H4 (cell line): ENCODE data around the gene CDH4. TPM values are rescaled to one million over a fixed set of nuclear protein-coding genes. Genes with fewer than 3 reads are reported as not detected.

Experiments used
- DNase-seq: peaks from one replicate; pipeline ENCODE4 v3.0.0-alpha.2; 2015; ENCODE audit warnings: low spot score
- total RNA-seq: library from RNA; depleted of rRNA; stranded (reverse); fragments of >200 nt; shearing (Covaris generic); gene quantifications from 2 replicates; pipeline ENCODE4 v1.2.3, GENCODE V29; 2014

The CDH4 gene
- total RNA-seq, 1 experiment from 2014 or later = 0.14 TPM

DNA sequence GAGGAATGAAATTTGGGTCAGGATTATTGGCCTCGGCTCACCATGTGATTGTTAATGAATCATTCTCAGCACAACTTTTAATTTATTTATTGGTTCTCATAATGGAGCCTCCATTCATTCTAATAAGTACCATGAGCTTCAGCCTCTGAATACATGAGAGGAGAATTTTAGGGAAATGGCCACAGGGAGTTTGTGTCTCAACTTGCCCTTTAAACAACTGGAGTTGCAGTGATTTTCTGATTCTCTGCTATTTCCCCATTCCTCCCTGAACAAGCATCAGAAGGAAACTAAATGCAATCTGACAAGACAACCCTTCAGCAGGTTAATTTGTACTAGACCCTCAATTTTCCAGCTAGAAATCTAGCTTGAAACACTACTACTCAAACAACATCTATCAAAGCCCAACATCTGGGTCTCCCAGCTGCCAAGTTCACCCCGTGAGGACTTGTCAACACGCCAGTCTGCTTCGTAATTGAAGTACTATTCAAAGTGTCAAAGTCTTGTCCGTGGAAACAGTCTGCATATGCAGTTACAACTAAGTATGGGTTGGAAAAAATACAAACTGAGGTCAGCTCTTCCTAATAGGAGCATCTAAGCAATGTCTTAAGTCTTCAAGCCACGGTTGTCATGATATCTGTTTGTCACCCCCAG, 235.4 kb downstream of the CDH4 start:
- DNase-seq = no peak

DNA sequence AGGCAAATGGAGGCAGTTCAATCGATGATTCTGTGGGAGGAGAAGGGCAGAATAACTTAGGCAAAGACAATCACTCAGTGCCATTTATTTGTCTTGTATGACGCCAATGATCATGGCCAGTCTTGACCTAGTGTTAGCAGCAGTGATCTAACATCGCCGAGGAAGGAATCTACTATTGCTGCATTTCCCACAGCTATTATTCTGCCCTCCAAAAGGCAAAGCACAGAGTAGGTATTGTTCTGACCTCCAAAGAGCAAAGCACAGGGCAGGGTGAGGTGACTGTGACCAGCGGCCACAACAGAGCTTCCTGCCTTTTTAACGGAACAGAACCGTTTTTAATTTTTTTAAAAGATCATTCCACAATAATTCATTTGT, 235.9 kb downstream of the CDH4 start:
- no peak for DNase-seq

- DNase-seq = no peak
Measured at GRCh38 chr20:61490721-61491120, 238.7 kb downstream of the CDH4 start.

GRCh38 chr20:61492065-61492464, 240.0 kb downstream of the CDH4 start:
- DNase-seq = no peak

DNA sequence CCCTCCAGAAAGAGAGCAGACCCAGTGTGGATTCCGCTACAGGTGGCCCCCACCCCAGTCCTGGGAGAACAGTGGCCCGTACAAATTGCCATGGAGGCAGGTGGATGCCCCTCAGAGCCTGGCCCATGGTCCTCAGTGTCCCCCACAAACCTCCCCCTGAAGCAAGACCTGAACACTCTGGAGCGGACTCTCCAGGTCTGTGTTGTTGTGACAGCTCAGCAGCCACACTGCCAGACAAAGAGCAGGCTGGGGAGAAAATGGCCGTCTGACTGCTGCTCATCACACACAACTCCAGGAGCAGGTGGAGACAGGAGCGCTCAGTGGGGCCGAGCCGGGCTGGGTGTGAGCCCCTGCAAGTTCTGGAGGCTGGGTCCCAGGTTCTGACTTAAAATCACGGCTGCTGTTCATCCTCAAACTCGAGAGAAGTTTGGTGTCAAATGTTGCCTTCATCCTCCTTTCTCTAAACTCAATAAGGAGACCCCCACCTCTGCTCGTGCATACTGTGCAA, 241.8 kb downstream of the CDH4 start:
- no peak for DNase-seq

DNA sequence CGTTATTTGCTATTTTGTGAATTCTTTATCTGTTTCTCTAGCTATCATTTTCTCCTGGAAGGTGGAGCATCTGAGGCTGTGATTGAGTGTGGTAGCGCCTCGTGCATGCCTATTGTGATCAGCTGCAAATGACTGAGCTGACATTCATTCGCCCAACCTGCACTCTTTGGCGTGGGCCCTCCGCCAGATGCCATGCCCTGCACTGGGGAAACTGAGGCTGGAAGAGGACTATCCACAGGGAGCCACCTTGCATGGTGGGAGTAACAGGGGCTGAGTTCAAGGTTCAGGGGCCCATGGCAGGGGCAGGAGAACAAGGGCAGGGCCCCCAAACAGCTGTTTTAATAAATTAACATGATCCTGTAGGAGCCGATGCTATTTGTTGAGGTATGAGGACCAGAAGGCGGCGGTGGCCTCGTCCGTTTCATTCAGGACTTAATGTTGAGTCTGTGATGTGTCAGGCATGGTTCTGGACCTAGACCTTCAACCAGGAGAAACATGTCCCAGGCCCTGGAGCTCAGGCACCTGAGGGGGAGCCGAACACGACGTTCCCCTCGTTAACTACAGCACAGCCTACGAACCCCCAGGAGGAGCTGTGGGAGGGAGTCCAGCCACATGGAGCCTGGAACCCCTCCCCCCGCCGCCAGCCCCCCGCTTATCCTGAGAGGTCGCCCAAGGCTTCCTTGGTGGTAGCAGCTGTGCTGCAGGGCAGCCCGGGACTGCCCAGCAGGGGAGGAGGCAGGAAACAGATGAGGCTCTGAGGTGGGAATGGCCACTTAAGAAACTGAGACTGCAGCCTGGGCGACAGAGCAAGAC, 242.9 kb downstream of the CDH4 start:
- no peak for DNase-seq

DNA sequence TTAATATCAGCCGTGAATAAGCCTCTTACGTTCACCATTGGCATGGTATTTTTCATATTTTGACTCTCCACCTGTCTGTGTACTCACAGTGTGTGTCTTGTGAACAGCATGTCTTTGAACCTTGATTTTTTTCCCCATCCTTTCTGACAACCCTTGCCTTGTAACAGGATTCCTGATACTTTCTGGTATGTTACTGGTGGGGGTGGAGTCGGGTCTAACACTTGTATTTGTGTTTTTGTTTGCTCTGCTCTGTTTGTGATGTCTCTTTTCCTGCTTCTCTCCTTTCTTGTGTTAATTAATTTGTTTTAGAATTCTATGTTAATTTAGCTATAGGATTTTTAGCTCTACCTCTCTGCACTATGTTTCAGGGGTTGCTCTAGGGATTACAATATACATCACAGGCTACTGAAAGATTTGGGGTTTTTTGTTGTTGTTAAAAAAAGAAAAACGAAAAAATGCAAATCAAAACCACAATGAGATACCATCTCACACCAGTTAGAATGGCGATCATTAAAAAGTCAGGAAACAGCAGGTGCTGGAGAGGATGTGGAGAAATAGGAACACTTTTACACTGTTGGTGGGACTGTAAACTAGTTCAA, 245.1 kb downstream of the CDH4 start:
- no peak for DNase-seq

DNA sequence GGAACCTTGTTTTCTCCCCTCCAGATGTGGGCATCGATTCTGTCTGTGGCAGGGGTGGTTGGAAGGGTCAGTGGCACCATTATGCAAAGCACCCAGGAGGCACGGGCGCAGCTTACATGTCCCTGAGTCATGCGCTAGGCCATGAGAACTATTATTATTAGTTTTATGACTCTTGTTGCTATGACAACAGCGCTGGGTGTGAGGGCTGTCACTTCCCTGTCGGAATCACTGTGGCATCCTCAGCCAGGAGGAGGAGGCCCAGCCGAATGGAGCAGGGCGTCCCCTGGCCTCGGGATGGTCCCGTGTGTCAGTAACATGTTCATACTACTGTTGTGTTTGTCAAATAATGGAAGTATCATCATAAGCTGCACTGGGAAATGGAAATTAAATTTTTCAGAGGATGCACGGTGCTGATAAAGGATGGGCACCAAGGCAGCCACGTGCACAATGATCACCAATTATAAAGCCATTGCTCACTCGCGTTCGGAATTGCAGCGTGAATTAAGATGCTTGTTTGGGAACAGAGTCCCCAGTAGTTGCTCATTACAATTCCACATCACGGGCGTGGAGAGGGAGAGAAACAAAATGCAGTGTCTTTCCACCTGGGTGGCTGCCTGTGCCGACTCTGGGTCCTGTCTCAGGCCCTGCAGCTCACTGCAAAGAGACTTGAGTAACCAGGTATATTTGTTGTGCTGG, 247.9 kb downstream of the CDH4 start:
- no peak for DNase-seq

GRCh38 chr20:61500791-61501321, 248.8 kb downstream of the CDH4 start:
- no peak for DNase-seq

- DNase-seq = no peak
Measured at GRCh38 chr20:61502433-61502832, 250.4 kb downstream of the CDH4 start.

DNA sequence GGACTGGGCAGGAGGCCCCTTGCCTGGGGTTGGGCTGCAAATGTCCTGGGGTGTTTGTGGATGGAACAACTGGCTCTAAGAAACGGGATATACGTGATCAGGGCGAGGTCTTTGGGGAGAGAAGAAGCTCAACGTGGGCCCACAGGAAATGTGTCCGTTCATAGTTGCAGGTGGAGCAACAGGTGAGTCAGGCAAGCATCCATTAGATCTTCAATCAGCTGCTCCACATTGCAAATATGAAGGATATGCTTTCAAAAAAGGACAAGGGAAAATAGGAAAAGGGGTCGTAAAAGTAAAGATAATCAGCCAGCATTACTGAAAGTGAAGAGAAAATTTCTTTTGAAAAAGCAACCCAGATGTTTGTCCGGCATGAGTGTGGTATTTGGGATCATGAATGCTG, 251.0 kb downstream of the CDH4 start:
- DNase-seq = no peak

GRCh38 chr20:61505508-61505907, 253.4 kb downstream of the CDH4 start:
- no peak for DNase-seq

DNA sequence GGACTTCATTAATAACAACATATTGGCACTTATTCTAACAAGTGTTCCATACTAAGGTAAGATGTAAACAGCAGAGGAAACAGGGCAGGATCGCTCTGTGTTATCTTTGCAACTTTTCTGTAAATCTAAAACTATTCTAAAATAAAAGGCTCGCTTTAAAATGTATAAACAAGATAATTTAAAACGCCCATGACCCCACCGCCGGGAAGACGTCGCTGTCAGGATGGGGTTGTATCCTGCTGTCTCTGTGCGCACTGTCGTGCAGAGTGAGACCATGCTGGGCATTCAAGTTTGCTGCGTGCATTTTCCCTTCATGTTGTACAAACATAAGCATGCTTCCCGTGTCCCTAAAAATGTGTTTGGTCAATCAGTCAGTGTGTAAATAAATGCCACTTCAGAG, 255.7 kb downstream of the CDH4 start:
- no peak for DNase-seq

DNA sequence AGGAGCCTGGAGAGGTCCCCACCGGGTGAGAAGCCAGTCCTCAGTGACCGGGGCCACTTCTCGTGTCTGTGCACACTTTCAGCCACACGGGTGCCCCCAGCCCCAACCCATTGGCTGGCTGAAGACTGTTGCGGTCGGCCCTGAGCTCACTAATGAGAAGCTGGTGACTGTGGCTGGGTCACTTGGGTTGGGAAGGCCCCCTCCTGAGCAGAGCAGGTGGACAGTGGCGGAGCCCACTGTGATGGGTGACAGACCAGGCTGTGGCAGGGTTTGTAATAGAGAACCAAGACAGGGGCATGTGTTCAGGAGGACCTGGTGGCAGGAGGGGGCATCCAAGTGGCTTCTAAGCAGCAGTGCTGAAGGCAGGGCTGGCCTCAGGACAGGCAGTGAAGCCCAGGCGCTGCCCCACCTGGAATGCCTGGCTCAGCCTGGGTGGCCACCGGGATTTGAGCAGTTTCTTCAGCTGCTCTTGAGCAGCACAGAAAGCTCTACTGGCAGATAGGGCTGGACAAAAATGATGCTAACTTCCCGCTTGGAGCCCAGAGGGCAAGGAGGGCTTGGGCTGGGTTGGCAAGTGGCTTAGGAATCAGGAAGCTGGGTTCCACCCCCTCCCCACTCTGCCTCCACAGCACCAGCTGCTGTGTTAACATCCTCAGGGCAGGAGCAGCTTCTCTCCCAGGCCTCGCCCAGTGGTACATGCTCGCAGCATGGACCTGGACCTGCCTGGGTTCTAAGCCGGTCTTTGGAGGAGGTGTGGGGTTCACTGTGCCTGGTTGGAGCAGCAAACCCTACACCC, 256.4 kb downstream of the CDH4 start:
- no peak for DNase-seq

- DNase-seq = no peak
Measured at GRCh38 chr20:61510778-61511330, 258.8 kb downstream of the CDH4 start.

DNA sequence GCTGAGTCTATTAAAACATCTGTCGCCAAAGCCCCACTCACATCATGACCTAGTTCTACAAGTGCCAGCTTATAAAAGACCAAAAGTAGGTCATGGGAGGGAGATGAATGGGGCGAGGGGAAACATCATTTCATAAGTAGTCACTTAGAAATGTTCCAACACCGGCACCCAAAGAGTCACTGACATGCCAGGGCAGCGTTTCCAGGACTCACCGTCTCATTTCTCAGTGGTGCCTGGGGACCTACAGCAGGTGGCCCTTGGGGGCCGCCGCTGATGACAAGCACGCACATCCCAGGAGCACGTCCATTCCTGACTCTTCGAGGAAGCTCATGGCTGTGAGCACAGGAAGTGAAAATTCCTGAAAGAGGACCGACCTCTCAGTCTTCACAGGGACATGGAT, 260.4 kb downstream of the CDH4 start:
- no peak for DNase-seq

DNA sequence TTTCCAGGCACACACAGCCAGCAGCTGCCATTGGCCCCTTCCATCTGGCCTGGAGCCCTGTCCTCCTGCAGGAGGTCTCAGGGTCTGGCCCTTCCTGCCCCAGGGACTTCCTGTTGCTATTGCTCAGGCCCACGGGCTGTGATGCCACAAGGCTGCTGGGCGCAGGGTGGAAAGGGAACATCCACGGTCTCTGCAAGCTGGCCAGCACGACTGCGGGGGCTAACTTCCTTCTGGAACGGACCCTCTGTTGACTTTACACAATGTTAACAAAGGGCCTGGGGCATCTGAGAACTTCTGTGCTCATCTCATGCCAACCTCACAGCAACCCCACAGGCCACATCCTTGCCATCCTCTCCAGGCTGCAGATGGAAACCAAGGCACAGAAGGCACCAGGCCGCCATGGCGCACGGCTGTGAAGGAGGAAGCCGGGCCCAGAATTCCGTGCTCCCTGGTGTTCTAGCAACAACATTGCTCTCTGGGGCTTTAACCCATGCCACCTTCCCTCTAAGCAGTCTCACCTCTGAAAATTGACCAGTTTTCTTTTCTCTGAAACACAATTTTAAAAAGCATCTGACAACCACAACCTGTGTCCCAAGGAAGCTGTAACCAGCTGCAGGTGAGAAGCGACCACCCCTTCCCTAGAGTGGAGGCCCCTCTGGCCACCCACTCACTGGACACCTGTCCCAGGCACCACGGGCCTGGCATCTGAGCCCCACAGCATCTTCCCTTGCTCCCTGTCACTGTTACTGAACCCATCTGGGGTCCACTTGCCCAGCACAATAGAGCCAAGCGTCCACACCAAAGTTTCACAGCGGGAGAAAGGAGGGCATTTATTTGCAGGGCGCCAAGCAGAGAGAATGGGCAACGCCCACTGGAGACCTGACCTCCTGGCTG, 261.3 kb downstream of the CDH4 start:
- DNase-seq = no peak

DNA sequence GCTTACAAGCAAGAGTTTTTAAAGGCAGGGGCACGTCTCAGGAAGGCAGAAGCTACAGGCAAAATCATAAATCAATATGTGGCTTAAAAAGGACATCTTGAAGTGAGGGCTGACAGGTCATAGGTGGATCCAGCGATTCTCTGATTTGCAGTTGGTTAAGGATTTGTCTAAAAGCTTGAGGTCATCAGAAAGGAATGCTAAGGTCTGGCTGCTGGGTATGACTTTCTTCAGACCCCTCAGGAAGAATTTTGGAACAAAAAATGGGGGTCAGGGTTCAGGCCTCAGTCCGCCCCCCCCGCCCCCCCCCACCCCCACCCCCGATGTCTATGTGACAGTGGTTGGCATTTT, 261.9 kb downstream of the CDH4 start:
- DNase-seq = no peak

DNA sequence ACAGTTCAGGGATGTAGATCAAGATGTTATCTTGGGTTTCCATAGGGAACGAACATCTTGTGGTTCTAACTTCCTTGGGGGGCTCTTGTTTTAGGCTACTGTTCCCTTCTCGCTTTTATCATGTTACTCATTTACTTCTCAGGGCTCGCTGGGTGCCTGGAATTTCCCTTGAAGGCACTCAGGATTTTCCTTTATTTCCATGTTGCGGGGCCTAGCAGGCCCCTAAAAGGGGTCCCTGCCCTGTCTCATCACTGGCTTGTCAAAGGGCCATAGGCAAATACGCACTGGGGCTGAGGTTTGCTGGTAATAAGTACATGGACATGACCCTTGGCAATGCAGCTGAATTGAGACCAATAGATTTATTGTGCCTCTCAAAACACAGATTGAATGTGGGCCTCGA, 262.3 kb downstream of the CDH4 start:
- no peak for DNase-seq
